Liver (tissue), 9 donors: Measurements from ENCODE around the gene CRBN. TPM values are rescaled to one million over a fixed set of nuclear protein-coding genes. Genes with fewer than 3 reads are reported as not detected.
A peak's percentile ranks its signal among the peaks of the same experiment; 100 is the strongest.

Source experiments
- DNase-seq: peaks from one replicate; pipeline ENCODE4 v3.0.0-alpha.2; 2017; ENCODE audit warnings: low spot score
- H3K27ac ChIP-seq, 2 donors: one replicate each; pipeline ENCODE4 v1.7.0; 2013; ENCODE audit warnings: inconsistent platforms in 2 of 2, low read length in 2 of 2, control low read depth in 1 of 2, low read depth in 1 of 2, mild to moderate bottlenecking in 1 of 2
- H3K27me3 ChIP-seq, 4 donors: one replicate each; pipeline versions ENCODE4 v1.6.1 to v1.7.0; 2013; ENCODE audit warnings: low read length in 3 of 4, inconsistent platforms in 1 of 4, mild to moderate bottlenecking in 1 of 4, moderate library complexity in 1 of 4; ENCODE audit not compliant: control insufficient read depth in 4 of 4, insufficient read depth in 4 of 4
- H3K36me3 ChIP-seq, 4 donors: one replicate each; pipeline versions ENCODE4 v1.6.1 to v1.7.0; 2013; ENCODE audit warnings: low read length in 3 of 4, mild to moderate bottlenecking in 3 of 4, low read depth in 1 of 4, moderate library complexity in 1 of 4; ENCODE audit not compliant: control insufficient read depth in 4 of 4, insufficient read depth in 3 of 4
- H3K4me1 ChIP-seq, 4 donors: one replicate each; pipeline versions ENCODE4 v1.6.1 to v1.7.0; 2013; ENCODE audit warnings: low read length in 3 of 4, mild to moderate bottlenecking in 3 of 4, moderate library complexity in 1 of 4; ENCODE audit not compliant: control insufficient read depth in 4 of 4, insufficient read depth in 4 of 4
- H3K4me3 ChIP-seq, 3 donors: one replicate each; pipeline versions ENCODE4 v1.6.1 to v1.7.0; 2013; ENCODE audit warnings: low read length in 3 of 3, control low read depth in 1 of 3, low read depth in 1 of 3, mild to moderate bottlenecking in 1 of 3
- H3K9ac ChIP-seq, 2 donors: one replicate each; pipeline ENCODE4 v1.7.0; 2013; ENCODE audit warnings: low read length in 2 of 2, mild to moderate bottlenecking in 2 of 2, moderate library complexity in 2 of 2, control low read depth in 1 of 2, low read depth in 1 of 2
- H3K9me3 ChIP-seq, 4 donors: one replicate each; pipeline versions ENCODE4 v1.6.1 to v1.7.0; 2013; ENCODE audit warnings: low read length in 3 of 4; ENCODE audit not compliant: control insufficient read depth in 4 of 4
- ATF3 ChIP-seq: IDR thresholded peaks from 2 replicates; pipeline ENCODE4 v1.6.1; 2016; ENCODE audit warnings: antibody characterized with exemption
- CTCF ChIP-seq: fragments of 150-350 bp; IDR thresholded peaks from 2 replicates; pipeline ENCODE4 v1.5.1; 2017; ENCODE audit warnings: improper control_type of control experiment, low read depth, low read length; ENCODE audit not compliant: missing input control
- FOXA1 ChIP-seq: IDR thresholded peaks from 2 replicates; pipeline ENCODE4 v1.6.1; 2016; ENCODE audit warnings: antibody characterized with exemption
- FOXA2 ChIP-seq: IDR thresholded peaks from 2 replicates; pipeline ENCODE4 v1.6.1; 2016; ENCODE audit warnings: antibody characterized with exemption
- HNF4A ChIP-seq, 2 donors: conservative IDR thresholded peaks; 2 replicates each; pipeline ENCODE4 v1.6.1; 2016; ENCODE audit warnings: antibody characterized with exemption in 2 of 2, mild to moderate bottlenecking in 2 of 2
- HNF4G ChIP-seq: IDR thresholded peaks from 2 replicates; pipeline ENCODE4 v1.6.1; 2016; ENCODE audit warnings: antibody characterized with exemption
- JUND ChIP-seq, 2 donors: IDR thresholded peaks; 2 replicates each; pipeline ENCODE4 v1.6.1; 2016; ENCODE audit warnings: antibody characterized with exemption in 2 of 2
- MAX ChIP-seq: IDR thresholded peaks from 2 replicates; pipeline ENCODE4 v1.6.1; 2016; ENCODE audit warnings: antibody characterized with exemption
- NR2F2 ChIP-seq: IDR thresholded peaks from 2 replicates; pipeline ENCODE4 v1.6.1; 2016; ENCODE audit warnings: antibody characterized with exemption
- RAD21 ChIP-seq, 2 donors: IDR thresholded peaks; 2 replicates each; pipeline ENCODE4 v1.6.1; 2016; ENCODE audit warnings: antibody characterized with exemption in 2 of 2, mild to moderate bottlenecking in 2 of 2
- SP1 ChIP-seq: IDR thresholded peaks from 2 replicates; pipeline ENCODE4 v1.6.1; 2018; ENCODE audit warnings: antibody characterized with exemption, mild to moderate bottlenecking
- TAF1 ChIP-seq: conservative IDR thresholded peaks from 2 replicates; pipeline ENCODE4 v1.6.1; 2016; ENCODE audit warnings: antibody characterized with exemption, mild to moderate bottlenecking
- YY1 ChIP-seq: IDR thresholded peaks from 2 replicates; pipeline ENCODE4 v1.6.1; 2016; ENCODE audit warnings: antibody characterized with exemption, mild to moderate bottlenecking
- ZBTB33 ChIP-seq: IDR thresholded peaks from 2 replicates; pipeline ENCODE4 v1.6.1; 2016; ENCODE audit warnings: antibody characterized with exemption
- WGBS: extraction: QIAGEN DNeasy Blood & Tissue Kit; methylation state at CpG from one replicate; pipeline ENCODE4 v1.1.7; 2013; 5-methylcytosine and 5-hydroxymethylcytosine counted together
- polyA plus RNA-seq, 2 donors: library from polyadenylated mRNA; stranded (reverse) in 1 of 2; unstranded in 1 of 2; fragments of 200-250 nt in 1 of 2; fragments of >200 nt in 1 of 2; fragmentation: Nextera tagmentation in 1 of 2; extraction: Ambion mirVana in 1 of 2; gene quantifications; one replicate each; pipeline versions ENCODE4 v1.2.1 to v1.2.3, GENCODE V29; 2013 to 2015
- total RNA-seq, 2 donors: library from RNA; depleted of rRNA; stranded (reverse); fragments of >200 nt; gene quantifications; one replicate each; pipeline ENCODE4 v1.2.3, GENCODE V29; 2014
- donor health status: healthy.
- donor health status: healthy.
- donor health status: healthy.
- donor health status: healthy.
- donor health status: healthy.

The CRBN gene
- total and polyA plus RNA-seq, 4 donors, result 14.0 to 57.6 (median 29.4) TPM

GRCh38 chr3:3180456-3180855 lies 965 bp upstream of the CRBN start (continued):
- TF ChIP-seq CTCF, result no peak

- peaks cover 3 to 9% (median 6%) of the 10 kb centered on the region in 4 donors for H3K36me3 ChIP-seq
These were observed 778 bp downstream of the CRBN start for GRCh38 chr3:3178498-3179328.

GRCh38 chr3:3177861-3178497 lies 1.5 kb downstream of the CRBN start:
- WGBS, result 36% methylated on average over 10 of the region's 10 CpGs
- no peaks in the 10 kb centered on the region for H3K9me3 ChIP-seq
- peak overlapping the region in 2 of 3 donors; percentile 96 to 99 for H3K4me3 ChIP-seq
- TF ChIP-seq YY1 (no peak), JUND (IDR thresholded peaks at IDR 0.05) (peak; percentile 61 to 65), ZBTB33 (no peak), FOXA1 (no peak), FOXA2 (no peak)
- peak overlapping the region in 1 of 2 donors; percentile 16 for H3K27ac ChIP-seq
- H3K4me1 ChIP-seq, result peaks cover 6 to 32% (median 26%) of the 10 kb centered on the region in 4 donors
- no peak for DNase-seq
- peaks cover 3 to 12% (median 7%) of the 10 kb centered on the region in 4 donors for H3K36me3 ChIP-seq
- peak overlapping the region; percentile 29 to 88 for H3K9ac ChIP-seq
- no peaks in the 10 kb centered on the region for H3K27me3 ChIP-seq

More at GRCh38 chr3:3178498-3179328, 778 bp downstream of the CRBN start:
- Histone ChIP-seq H3K4me3 (peak overlapping the region; percentile 90 to 99 (median 96)), H3K27ac (peak overlapping the region; percentile 83 to 89), H3K9ac (peak overlapping the region; percentile 81 to 88), H3K27me3 (no peaks in the 10 kb centered on the region), H3K9me3 (no peaks in the 10 kb centered on the region), H3K4me1 (peaks cover 6 to 31% (median 21%) of the 10 kb centered on the region in 4 donors)
- DNase-seq, result no peak
- TF ChIP-seq HNF4A (conservative IDR thresholded peaks at IDR 0.05), result peak; percentile 57 to 58
- TF ChIP-seq HNF4G, result peak; percentile 9
- no peak for TF ChIP-seq NR2F2
- WGBS, result 14% methylated on average over 16 of the region's 16 CpGs

GRCh38 chr3:3172627-3173026 lies 6.9 kb downstream of the CRBN start:
- H3K4me3 ChIP-seq, result peak overlapping the region in 1 of 3 donors; percentile 1
- H3K27ac ChIP-seq, result peak overlapping the region; percentile 44 to 73
- peaks cover 0 to 33% (median 26%) of the 10 kb centered on the region in 4 donors for H3K4me1 ChIP-seq
- no peaks in the 10 kb centered on the region for H3K9me3 ChIP-seq
- 1% methylated on average over 1 of the region's 1 CpG for WGBS
- H3K27me3 ChIP-seq, result no peaks in the 10 kb centered on the region
- no peak for DNase-seq
- H3K9ac ChIP-seq, result peak overlapping the region in 1 of 2 donors; percentile 50
- H3K36me3 ChIP-seq, result peaks cover 8 to 43% (median 24%) of the 10 kb centered on the region in 4 donors
- no peak for TF ChIP-seq JUND (IDR thresholded peaks at IDR 0.05)
- TF ChIP-seq CTCF, result no peak
- no peak for TF ChIP-seq ATF3
- TF ChIP-seq SP1, result peak; percentile 28
- no peak for TF ChIP-seq RAD21 (IDR thresholded peaks at IDR 0.05)
- no peak for TF ChIP-seq MAX
- no peak for TF ChIP-seq FOXA2
- TF ChIP-seq TAF1, result no peak
